NB4 (cell line): Measurements from ENCODE around the gene ST6GALNAC1.
A peak's percentile ranks its signal among the peaks of the same experiment; 100 is the strongest.
"Not testable (repeated sequence)": the region's sequence is repeated elsewhere in the genome, so short reads cannot be mapped to it uniquely, and the experiment has no call there.

Experiments used
- DNase-seq: peaks from one replicate; pipeline ENCODE4 v3.0.0; 2010; ENCODE audit warnings: low read depth
- H3K4me3 ChIP-seq: one replicate; pipeline ENCODE4 v1.5.1; 2011; ENCODE audit warnings: mild to moderate bottlenecking, low read depth, low read length, moderate library complexity
- MYC ChIP-seq: IDR thresholded peaks from 2 replicates; pipeline ENCODE4 v1.6.1; 2011; ENCODE audit warnings: low read depth, low read length
- POLR2A ChIP-seq: IDR thresholded peaks from 2 replicates; pipeline ENCODE4 v1.6.1; 2011; ENCODE audit warnings: mild to moderate bottlenecking; ENCODE audit not compliant: insufficient read length; ENCODE audit errors: extremely low read depth
- TF ChIP-seq, protein P1 (sequence below): IDR thresholded peaks from 2 replicates; pipeline ENCODE4 v1.6.1; 2011; ENCODE audit warnings: low read depth, low read length
- TF ChIP-seq, protein P2 (sequence below): IDR thresholded peaks from one replicate; pipeline ENCODE4 v1.5.1; 2012; ENCODE audit warnings: low read depth, low read length

The ST6GALNAC1 gene

DNA sequence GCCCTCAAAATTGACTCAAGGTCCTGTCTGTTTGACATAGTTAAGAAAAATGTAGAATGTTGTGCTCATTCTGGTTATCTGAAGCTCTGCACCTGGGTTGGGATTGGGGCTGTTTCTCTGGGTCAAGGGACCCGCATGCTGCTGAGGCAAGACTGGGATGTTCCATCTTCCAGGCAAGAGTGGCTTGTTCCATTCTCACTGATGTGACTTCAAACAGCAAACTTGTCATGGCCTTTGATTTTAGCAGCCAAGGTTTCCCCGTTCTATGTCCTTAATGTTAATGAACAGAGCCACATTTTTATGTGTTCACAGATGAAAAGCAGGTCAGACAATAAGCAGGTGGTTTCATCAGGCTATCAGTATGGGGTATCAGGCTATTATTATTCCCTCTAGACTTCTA, 25.7 kb downstream of the ST6GALNAC1 start:
- DNase-seq: no peak
- no peak overlapping the region for H3K4me3 ChIP-seq
- TF ChIP-seq, protein P1, sequence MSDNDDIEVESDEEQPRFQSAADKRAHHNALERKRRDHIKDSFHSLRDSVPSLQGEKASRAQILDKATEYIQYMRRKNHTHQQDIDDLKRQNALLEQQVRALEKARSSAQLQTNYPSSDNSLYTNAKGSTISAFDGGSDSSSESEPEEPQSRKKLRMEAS: no peak
- TF ChIP-seq, protein P2, sequence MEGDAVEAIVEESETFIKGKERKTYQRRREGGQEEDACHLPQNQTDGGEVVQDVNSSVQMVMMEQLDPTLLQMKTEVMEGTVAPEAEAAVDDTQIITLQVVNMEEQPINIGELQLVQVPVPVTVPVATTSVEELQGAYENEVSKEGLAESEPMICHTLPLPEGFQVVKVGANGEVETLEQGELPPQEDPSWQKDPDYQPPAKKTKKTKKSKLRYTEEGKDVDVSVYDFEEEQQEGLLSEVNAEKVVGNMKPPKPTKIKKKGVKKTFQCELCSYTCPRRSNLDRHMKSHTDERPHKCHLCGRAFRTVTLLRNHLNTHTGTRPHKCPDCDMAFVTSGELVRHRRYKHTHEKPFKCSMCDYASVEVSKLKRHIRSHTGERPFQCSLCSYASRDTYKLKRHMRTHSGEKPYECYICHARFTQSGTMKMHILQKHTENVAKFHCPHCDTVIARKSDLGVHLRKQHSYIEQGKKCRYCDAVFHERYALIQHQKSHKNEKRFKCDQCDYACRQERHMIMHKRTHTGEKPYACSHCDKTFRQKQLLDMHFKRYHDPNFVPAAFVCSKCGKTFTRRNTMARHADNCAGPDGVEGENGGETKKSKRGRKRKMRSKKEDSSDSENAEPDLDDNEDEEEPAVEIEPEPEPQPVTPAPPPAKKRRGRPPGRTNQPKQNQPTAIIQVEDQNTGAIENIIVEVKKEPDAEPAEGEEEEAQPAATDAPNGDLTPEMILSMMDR: no peak
- no peak for TF ChIP-seq POLR2A
- no peak for TF ChIP-seq MYC

DNA sequence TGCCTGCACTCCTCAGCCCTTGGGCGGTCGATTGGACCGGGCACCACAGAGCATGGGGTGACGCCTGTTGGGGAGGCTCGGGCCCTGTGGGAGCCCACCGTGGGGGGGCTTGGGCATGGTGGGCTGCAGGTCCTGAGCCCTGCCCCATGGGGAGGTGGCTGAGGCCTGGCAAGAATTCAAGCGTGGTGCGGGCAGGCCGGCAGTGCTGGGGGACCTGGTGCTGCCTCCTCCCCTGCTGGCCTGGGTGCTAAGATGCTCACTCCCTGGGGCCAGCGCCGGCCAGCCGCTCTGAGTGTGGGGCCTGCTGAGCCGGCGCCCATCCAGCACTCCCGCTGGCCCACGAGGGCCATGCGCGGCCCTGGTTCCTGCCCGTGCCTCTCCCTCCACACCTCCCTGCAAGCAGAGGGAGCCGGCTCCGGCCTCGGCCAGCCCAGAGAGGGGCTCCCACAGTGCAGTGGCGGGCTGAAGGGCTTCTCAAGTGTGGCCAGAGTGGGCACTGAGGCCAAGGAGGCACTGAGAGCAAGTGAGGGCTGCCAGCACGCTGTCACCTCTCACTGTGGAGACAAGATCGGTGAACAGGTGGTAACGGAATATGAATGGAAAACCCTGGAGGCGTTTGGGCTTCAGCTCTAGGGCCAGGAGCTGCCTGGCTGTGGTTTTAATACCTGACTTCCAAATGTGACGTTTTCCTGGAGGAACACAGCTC, 28.5 kb downstream of the ST6GALNAC1 start:
- H3K4me3 ChIP-seq: no peak overlapping the region
- TF ChIP-seq, protein P1: no peak
- TF ChIP-seq MYC: no peak
- no peak for TF ChIP-seq POLR2A
- TF ChIP-seq, protein P2: no peak
- DNase-seq: no peak

DNA sequence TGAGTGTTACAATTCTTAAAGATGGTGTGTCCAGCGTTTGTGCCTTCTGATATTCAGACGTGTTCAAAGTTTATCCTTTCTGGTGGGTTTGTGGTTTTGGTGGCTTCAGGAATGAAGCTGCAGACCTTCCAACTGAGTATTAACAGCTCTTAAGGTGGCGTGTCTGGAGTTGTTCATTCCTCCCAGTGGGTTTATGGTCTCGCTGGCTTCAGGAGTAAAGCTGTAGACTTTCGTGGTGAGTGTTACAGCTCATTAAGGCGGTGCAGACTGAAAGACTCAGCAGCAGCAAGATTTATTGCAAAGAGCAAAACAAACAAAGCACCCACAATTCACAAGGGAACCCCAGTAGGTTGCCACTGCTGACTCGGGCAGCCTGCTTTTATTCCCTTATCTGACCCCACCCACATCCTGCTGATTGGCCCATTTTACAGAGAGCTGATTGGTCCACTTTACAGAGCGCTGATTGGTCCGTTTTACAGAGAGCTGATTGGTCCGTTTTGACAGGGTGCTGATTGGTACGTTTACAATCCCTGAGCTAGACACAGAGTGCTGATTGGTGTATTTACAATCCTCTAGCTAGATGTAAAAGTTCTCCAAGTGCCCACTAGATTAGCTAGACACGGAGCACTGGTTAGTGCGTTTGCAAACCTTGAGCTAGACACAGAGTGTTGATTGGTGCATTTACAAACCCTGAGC, 29.3 kb downstream of the ST6GALNAC1 start:
- DNase-seq: peak; percentile 55
- H3K4me3 ChIP-seq: not testable (repeated sequence)

DNA sequence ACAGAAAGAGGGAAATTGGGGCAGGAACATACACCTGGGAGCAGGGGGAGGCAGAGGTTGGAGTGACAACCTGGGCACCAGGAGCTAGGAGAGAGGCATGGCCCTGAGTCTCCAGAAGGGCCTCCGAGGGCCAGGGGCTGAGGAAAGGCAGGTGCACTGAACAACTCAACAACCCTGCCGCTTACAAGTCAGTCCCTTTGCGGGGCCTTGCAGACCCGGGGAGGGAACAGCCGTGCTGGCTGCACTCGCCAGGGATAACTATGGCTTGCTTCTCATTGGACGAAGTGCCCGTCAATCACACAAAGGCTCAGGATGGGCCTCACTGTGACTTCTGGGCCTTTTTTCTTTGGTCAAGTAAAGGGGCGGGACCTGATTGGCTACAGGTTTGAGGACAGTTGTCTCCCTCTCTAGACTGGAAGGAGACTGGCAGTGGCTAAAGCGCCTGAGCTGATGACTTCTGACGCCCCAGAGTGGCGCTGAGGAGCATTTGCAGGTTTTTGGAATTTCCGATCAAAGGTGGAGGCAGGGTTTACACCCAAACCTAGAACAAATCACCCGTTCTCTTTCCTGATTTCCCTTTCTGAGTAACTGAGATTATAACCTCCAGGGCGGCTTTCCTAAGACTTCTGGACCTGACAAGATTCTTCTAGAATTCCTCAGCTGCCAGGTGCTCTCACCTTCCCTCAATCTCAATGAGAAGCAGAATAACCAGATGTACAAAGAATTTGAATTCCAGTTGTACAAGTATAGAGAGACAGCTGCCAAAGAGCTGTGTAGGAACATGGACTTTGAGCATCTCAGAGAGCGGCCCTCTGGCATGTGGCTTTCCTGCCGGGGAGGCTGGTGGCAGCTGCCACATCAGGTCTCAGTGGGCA, 30.3 kb downstream of the ST6GALNAC1 start:
- peak; percentile 36 for DNase-seq
- TF ChIP-seq POLR2A (no peak), MYC (no peak)
- TF ChIP-seq, protein P2: no peak
- TF ChIP-seq, protein P1: no peak
- no peak overlapping the region for H3K4me3 ChIP-seq

DNA sequence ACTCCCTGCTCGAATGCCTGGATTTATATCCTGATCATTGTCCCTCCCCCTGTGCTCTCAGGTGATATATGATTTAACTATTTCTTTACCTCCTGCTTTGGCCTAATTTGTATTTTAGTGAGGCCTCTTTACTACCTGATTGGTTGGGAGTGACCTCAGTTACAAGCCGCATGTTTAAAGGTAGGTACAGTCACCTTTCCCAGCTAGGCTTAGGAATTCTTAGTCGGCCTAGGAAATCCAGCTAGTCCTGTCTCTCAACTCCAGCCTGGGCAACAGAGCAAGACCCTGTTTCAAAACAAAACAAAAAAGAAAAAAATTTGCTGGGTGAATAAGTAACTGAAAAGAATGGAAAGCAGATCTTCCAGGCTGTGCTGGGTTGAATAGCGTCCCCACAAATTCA, 31.1 kb downstream of the ST6GALNAC1 start:
- no peak for DNase-seq
- TF ChIP-seq, protein P2: no peak
- TF ChIP-seq MYC (no peak), POLR2A (no peak)
- TF ChIP-seq, protein P1: no peak
- no peak overlapping the region for H3K4me3 ChIP-seq

DNA sequence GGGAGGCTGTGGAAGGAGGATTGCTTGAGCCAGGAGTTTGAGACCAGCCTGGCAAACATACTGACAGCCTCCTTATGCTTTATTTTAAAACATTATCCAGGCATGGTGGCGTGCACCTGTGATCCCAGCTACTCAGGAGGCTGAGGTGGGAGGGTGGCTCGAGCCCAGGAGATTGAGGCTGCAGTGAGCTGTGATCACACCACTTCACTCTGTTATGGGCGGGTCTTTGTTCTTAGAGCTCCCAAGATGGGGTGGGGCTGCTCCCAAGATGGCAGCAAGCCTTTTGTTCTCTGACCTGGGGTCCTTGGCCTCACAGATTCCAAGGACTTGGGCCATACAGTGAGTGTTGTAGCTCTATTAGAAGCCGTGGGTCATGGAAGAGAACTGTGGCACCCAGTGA, 31.8 kb downstream of the ST6GALNAC1 start:
- no peak for TF ChIP-seq POLR2A
- TF ChIP-seq, protein P1: no peak
- TF ChIP-seq, protein P2: no peak
- TF ChIP-seq MYC: no peak
- no peak overlapping the region for H3K4me3 ChIP-seq
- DNase-seq: no peak

DNA sequence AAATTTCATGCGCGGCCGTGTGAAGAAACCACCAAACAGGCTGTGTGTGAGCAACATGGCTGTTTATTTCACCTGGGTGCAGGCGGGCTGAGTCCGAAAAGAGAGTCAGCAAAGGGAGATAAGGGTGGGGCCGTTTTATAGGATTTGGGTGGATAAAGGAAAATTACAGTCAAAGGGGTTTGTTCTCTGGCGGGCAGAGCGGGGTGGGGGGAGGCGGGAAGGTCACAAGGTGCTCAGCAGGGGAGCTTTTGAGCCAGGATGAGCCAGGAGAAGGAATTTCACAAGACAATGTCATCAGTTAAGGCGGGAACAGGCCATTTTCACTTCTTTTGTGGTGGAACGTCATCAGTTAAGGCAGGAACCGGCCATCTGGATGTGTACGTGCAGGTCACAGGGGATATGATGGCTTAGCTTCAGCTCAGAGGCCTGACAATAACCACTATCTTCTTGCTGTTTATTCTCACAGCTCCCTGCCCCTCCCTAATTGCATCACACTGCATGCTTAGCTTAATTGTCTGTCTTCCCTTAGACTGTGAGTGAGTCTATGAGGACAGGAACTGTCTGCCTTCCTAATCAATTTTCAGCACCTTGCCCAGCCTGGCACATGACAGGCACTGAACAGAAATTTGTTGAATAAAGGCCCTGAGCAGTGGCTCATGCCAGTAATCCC, 32.3 kb downstream of the ST6GALNAC1 start:
- peak; percentile 55 for DNase-seq
- H3K4me3 ChIP-seq: not testable (repeated sequence)

DNA sequence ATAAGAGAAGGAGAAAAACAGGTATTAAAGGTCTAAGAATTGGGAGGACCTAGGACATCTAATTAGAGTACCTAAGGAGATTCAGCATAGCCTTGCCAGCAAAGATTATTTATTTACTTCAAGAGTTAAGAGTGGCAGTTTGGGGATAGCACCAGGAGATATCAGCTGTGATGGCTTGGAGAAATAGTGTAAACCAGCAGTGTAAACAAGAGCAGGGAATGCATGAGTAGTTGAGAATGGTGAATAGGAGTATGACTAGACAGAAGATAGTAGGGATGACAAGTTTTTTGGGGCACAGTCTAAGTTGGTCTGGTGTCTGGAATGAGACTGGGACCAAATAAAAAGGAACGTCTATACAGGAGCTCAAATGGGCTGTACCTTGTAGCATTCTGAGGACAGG, 36.9 kb downstream of the ST6GALNAC1 start:
- DNase-seq: not testable (repeated sequence)

More for the DNA sequence above, 36.9 kb downstream of the ST6GALNAC1 start:
- H3K4me3 ChIP-seq: not testable (repeated sequence)
